Left renal cortex interstitium (tissue), 4 donors: ENCODE data around the gene OR7C1. TPM values are rescaled to one million over a fixed set of nuclear protein-coding genes. Genes with fewer than 3 reads are reported as not detected.
"Not testable (repeated sequence)": the region's sequence is repeated elsewhere in the genome, so short reads cannot be mapped to it uniquely, and the experiment has no call there.

Source experiments
- DNase-seq, 4 donors: peaks; one replicate each; pipeline ENCODE4 v3.0.0-alpha.2; 2013; ENCODE audit warnings: low read depth in 4 of 4, low spot score in 2 of 4, missing footprints in 1 of 4
- polyA plus RNA-seq, 4 donors: library from polyadenylated mRNA; unstranded; fragments of 120-200 nt; gene quantifications; one replicate each; pipeline ENCODE4 v1.2.1, GENCODE V29; 2013; ENCODE audit not compliant: insufficient read length in 4 of 4

OR7C1 gene
- polyA plus RNA-seq, 4 donors, result 0.06 to 0.24 (median 0.12) TPM

DNA sequence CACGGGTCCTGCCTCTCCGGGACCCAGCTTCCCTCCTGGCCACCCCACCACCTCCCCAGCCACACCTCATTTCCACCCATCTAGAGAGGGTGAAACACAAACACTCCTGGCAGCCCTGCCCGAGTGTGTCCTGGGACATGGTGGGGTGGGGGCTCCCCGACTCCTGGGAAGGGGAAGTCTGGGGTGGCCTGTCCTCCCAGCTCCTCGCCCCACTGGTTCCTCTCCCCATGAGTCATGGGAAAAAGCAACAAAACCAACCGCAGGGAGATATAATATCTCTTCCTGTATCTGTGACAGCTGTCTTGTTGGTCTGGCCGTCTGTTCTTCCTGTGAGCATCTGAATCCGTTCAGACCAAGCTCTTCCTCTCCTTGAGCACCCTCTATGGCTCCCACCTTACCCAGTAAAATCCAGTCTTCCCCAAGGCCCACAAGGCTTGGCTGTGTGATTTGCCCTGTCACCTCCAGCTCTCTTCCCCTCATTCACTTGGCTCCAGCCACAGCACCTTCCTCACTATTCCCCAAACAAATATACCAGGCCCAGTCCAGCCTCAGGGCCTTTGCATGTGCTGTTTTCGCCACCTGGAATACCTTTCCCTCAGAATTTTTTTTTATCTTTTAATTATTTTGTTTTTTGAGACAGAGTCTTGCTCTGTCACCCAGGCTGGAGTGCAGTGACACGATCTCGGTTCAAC lies 49.7 kb downstream of the OR7C1 start:
- DNase-seq, result not testable (repeated sequence)

- not testable (repeated sequence) for DNase-seq
Measured at GRCh38 chr19:14784730-14785101, 50.3 kb downstream of the OR7C1 start.

GRCh38 chr19:14783410-14783998 lies 51.5 kb downstream of the OR7C1 start:
- not testable (repeated sequence) for DNase-seq

DNA sequence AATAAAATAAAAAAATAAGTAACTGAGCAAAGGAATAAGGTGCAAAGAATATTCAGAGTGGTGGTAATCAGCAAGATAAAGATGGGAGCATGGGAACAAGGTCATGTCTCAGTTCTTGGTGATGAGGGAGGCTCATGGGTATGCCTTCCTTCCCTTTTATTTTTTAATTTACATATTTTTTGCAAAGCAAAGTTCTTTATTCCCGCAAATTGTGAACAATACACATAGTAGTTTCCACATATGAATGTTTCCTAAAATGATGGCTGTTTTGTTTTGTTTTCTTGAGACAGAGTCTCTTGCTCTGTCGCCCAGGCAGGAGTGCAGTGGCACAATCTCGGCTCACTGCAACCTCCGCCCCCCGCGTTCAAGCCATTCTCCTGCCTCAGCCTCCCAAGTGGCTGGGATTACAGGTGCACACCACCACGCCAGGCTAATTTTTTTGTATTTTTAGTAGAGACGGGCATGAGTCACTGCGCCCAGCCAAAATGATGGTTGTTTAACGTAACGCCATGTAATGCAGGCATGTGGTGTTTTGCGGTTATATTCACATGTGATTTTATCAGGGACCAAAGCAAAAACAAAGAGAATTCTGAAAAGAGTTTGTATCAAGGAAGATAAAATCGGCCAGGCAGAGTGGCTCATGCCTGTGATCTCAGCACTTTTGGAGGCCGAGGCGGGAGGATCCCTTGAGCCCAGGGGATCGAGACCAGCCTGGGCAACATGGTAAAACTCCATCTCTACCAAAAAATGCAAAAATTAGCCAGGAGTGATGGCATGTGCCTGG lies 52.2 kb downstream of the OR7C1 start:
- no peak for DNase-seq

- not testable (repeated sequence) for DNase-seq
Measured at GRCh38 chr19:14781713-14782536, 53.1 kb downstream of the OR7C1 start.

DNA sequence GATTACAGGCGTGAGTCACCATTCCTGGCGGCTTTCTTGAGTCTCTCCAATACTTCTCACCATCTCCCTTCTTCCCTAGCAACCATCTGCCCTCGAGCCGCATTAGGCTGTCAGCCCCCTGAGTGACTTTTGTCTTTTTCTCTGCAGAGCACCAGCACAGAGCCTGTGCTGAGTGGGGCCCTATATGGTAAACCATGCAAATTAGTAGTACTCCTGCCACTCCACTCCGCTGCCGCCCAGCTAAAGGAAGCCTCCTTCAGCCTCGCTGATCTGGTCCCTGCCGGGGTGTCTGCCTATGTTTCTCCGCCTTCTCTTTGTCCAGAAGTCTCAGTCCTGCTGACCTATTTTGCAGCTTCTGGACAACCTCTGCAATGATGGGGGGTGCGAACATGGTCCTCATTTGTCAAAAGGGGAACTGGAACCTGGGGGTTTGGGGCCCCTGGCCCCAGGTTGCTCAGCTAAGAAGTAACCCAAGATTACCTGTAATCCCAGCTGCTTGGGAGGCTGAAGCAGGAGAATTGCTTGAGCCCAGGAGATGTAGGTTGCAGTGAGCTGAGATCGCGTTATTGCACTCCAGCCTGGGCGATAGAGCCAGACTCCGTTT lies 54.3 kb downstream of the OR7C1 start:
- DNase-seq, result not testable (repeated sequence)

GRCh38 chr19:14779151-14779550 lies 55.8 kb downstream of the OR7C1 start:
- DNase-seq, result no peak

GRCh38 chr19:14778110-14778845 lies 56.7 kb downstream of the OR7C1 start, which contains the start of gene ADGRE2:
Gene ADGRE2, minus strand, starts transcription at chr19:14778560. Its CDS starts 1,804 bp downstream, at chr19:14776756.
- DNase-seq, result not testable (repeated sequence)

DNA sequence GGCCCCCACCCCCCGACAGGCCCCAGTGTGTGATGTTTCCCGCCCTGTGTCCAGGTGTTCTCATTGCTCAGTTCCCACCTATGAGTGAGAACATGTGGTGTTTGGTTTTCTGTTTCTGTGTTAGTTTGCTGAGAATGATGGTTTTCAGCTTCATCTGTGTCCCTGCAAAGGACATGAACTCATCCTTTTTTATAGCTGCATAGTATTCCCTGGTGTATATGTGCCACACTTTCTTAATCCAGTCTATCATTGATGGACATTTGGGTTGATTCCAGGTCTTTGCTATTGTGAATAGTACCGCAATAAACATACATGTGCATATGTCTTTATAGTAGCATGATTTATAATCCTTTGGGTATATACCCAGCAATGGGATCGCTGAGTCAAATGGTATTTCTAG lies 57.3 kb downstream of the OR7C1 start:
- not testable (repeated sequence) for DNase-seq

DNA sequence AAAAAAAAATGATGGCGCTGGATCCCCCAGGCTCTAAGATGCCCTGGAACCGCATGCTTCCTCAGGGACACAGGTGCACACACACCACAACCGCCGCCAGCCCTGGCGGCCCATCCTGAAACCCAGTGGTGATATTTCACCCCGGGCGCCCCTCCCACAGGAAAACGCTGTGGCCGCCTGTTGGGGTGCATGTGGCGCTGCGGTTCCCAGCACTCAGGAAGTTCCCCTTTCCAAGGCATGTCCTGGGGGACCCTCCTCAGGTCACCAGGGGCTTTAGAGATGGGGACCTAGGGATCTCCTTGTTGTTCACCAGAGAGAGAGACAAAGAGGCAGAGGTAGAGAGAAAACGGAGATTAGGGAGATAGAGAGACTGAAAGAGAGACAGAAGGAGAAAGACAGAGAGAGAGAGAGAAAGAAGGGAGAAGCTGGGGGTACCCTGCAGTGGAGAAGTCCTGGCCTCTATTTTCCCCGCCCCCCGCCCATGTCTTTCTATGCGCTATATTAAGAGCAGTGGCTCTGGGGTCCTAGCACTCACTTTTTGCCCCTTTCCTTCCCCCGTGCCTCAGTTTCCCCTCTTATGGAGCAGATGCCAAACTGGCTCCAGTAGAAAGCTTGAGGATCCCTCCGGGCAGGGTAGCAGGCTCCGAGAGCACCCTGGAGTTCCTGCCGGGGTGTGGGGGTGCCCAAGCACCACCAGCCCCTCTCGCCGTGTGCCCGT lies 59.0 kb downstream of the OR7C1 start:
- no peak for DNase-seq

DNA sequence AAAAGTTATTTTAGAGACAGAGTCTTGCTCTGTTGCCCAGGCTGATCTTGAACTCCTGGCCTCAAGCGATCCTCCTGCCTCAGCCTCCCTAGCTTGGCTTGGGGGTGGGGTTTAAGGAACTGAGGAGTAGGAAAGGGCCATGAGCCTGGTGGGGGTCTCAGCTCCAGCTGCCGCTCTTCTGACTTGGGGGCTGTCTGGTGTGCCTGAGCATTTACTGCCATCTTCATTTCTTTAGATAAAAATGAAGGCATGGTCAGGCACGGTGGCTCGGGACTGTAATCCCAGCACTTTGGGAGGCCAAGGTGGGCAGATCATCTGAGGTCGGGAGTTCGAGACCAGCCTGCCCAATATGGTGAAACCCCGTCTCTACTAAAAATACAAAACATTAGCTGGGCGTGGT lies 59.7 kb downstream of the OR7C1 start:
- not testable (repeated sequence) for DNase-seq

DNA sequence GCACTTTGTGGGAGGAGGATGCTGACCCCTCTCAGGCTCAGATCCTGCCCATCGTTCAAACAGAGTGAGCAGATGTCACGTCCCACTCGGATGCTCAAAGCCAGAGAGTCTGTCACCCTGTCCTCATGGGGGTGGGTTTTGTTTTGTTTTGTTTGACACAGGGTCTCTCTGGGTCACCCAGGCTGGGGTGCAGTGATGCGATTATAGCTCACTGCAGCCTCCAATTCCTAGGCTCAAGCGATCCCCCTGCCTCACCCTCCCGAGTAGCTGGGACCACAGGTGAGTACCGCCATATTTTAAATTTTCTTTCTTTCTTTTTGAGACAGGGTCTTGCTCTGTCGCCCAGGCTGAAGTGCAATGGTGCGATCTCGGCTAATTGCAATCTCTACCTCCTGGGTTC lies 60.6 kb downstream of the OR7C1 start:
- no peak for DNase-seq

GRCh38 chr19:14773722-14774121 lies 61.3 kb downstream of the OR7C1 start:
- DNase-seq, result not testable (repeated sequence)

DNA sequence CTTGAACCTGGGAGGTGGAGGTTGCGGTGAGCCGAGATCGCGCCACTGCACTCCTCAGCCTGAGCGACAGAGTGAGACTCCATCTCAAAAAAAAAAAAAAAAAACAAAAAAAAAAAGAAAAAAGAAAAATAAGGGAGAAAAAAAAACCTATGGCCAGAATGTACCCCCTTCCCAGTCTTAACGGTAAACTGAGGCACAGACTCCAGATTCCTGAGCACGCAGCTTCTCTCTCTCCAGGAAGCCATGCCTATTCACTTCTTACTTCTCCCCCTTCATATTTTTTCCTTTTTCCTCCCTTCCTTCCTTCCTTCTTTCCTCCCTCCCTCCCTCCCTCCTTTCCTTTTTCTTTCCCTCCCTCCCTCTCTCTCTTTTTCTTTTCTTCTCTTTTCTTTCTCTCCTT lies 62.0 kb downstream of the OR7C1 start:
- DNase-seq, result no peak

- no peak for DNase-seq
Measured at GRCh38 chr19:14772467-14772866, 62.5 kb downstream of the OR7C1 start.

- DNase-seq, result no peak
Measured at GRCh38 chr19:14770944-14771839, 63.8 kb downstream of the OR7C1 start.

- no peak for DNase-seq
Measured at GRCh38 chr19:14770136-14770535, 64.8 kb downstream of the OR7C1 start.

DNA sequence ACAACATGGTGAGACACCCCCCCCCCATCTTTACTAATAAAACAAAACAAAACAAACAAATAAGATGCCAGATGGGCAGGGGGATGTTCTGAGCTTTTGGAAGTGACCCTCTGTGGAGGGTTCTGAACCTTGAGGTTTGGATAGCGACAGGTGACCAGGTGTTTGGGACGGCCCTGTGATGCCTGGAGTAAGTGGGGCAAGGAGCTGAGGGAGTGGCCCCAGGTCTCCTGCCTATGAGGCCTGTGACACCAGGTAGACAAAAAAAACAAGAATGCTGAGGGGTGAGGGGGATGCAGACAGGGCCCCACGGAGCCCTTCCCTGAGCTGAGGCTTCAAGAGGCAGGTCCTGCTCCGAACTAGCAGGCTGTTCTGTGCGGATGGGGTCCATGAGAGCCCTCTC lies 65.8 kb downstream of the OR7C1 start:
- DNase-seq, result no peak
